IMR-90 (cell line): ENCODE measurements around the gene AKT3. TPM values are rescaled to one million over a fixed set of nuclear protein-coding genes. Genes with fewer than 3 reads are reported as not detected.

Source experiments
- ATAC-seq: fragments of 200-7000 bp; cut with Tn5 transposase; 2 replicates; pipeline ENCODE4 v1.9.1; 2020; ENCODE audit warnings: low read depth, mild to moderate bottlenecking, moderate library complexity
- BruUV-seq: library from RNA; stranded (reverse); fragments of 400-500 nt; replicated peaks from 2 replicates; lab custom pipeline; 2021; lab: Mats Ljungman, UMichigan
- CTCF ChIA-PET: fragments of 300-600 bp; formaldehyde crosslinking; extraction: SDS; loops from one replicate; lab custom pipeline; 2021; ENCODE audit warnings: antibody characterized with exemption; lab: Yijun Ruan, JAX
- POLR2A ChIA-PET: fragments of 300-600 bp; sonication (Branson Sonifier 250); formaldehyde crosslinking; loops from one replicate; lab custom pipeline; 2022; ENCODE audit warnings: antibody characterized with exemption; ENCODE audit not compliant: unreplicated experiment; lab: Charles Lee
- DNase-seq: peaks from one replicate; pipeline ENCODE4 v3.0.0; 2013
- H2AFZ ChIP-seq: replicated peaks from 2 replicates; pipeline ENCODE3; 2013; ENCODE audit warnings: low read length, mild to moderate bottlenecking; ENCODE audit not compliant: poor library complexity
- H2AK5ac ChIP-seq: 2 replicates; pipeline ENCODE4 v1.6.1; 2013; ENCODE audit warnings: low read depth, low read length, inconsistent platforms
- H2AK9ac ChIP-seq: replicated peaks from 2 replicates; pipeline ENCODE3; 2013; ENCODE audit warnings: mild to moderate bottlenecking, low read depth, low read length, moderate library complexity; ENCODE audit not compliant: poor library complexity
- H2BK120ac ChIP-seq: 2 replicates; pipeline ENCODE4 v1.6.1; 2013; ENCODE audit warnings: low read depth, low read length, inconsistent platforms
- H2BK15ac ChIP-seq: 3 replicates; pipeline ENCODE4 v1.6.1; 2013; ENCODE audit warnings: low read depth, low read length, inconsistent platforms
- H2BK20ac ChIP-seq: 2 replicates; pipeline ENCODE4 v1.6.1; 2013; ENCODE audit warnings: low read depth, mild to moderate bottlenecking, inconsistent platforms, low read length, moderate library complexity
- H2BK5ac ChIP-seq: 2 replicates; pipeline ENCODE4 v1.6.1; 2013; ENCODE audit warnings: mild to moderate bottlenecking, low read depth, low read length, inconsistent platforms; ENCODE audit not compliant: poor library complexity, severe bottlenecking
- H3K14ac ChIP-seq: replicated peaks from 2 replicates; pipeline ENCODE4 v1.6.1; 2013; ENCODE audit warnings: low read depth, low read length, inconsistent platforms
- H3K18ac ChIP-seq: 2 replicates; pipeline ENCODE4 v1.6.1; 2013; ENCODE audit warnings: low read depth, low read length, control low read depth
- H3K23ac ChIP-seq: 2 replicates; pipeline ENCODE4 v1.6.1; 2013; ENCODE audit warnings: low read depth, low read length, inconsistent platforms
- H3K27ac ChIP-seq: 2 replicates; pipeline ENCODE4 v1.5.1; 2013; ENCODE audit warnings: mild to moderate bottlenecking, control low read depth, low read length; ENCODE audit not compliant: insufficient read depth
- H3K27me3 ChIP-seq: 2 replicates; pipeline ENCODE4 v1.6.1; 2013; ENCODE audit warnings: low read length; ENCODE audit not compliant: control insufficient read depth, insufficient read depth
- H3K36me3 ChIP-seq: 2 replicates; pipeline ENCODE4 v1.6.1; 2013; ENCODE audit warnings: low read length, mixed read lengths; ENCODE audit not compliant: control insufficient read depth, insufficient read depth
- H3K4ac ChIP-seq: 2 replicates; pipeline ENCODE4 v1.6.1; 2013; ENCODE audit warnings: low read depth, low read length, inconsistent platforms
- H3K4me1 ChIP-seq: 2 replicates; pipeline ENCODE4 v1.6.1; 2013; ENCODE audit warnings: low read length, mixed read lengths; ENCODE audit not compliant: control insufficient read depth, insufficient read depth
- H3K4me2 ChIP-seq: 2 replicates; pipeline ENCODE4 v1.6.1; 2013; ENCODE audit warnings: low read depth, mild to moderate bottlenecking, control low read depth, low read length, moderate library complexity
- H3K4me3 ChIP-seq: 2 replicates; pipeline ENCODE4 v1.5.1; 2013; ENCODE audit warnings: low read depth, mild to moderate bottlenecking, control low read depth, low read length, moderate library complexity; ENCODE audit not compliant: insufficient read depth
- H3K56ac ChIP-seq: 2 replicates; pipeline ENCODE4 v1.6.1; 2013; ENCODE audit warnings: low read length, inconsistent platforms; ENCODE audit not compliant: insufficient read depth; ENCODE audit errors: extremely low read depth
- H3K79me1 ChIP-seq, 2 experiments: 2 replicates each; pipeline ENCODE4 v1.6.1; 2013; ENCODE audit warnings: low read length in 2 of 2, inconsistent platforms in 1 of 2, low read depth in 1 of 2
- H3K9ac ChIP-seq: 2 replicates; pipeline ENCODE4 v1.6.1; 2013; ENCODE audit warnings: low read depth, low read length, control low read depth
- H3K9me1 ChIP-seq: 2 replicates; pipeline ENCODE4 v1.6.1; 2013; ENCODE audit warnings: low read length, inconsistent platforms; ENCODE audit not compliant: insufficient read depth
- H3K9me3 ChIP-seq: 2 replicates; pipeline ENCODE4 v1.6.1; 2013; ENCODE audit warnings: low read length; ENCODE audit not compliant: control insufficient read depth, insufficient read depth
- H4K20me1 ChIP-seq: 2 replicates; pipeline ENCODE4 v1.6.1; 2013; ENCODE audit warnings: low read length, inconsistent platforms; ENCODE audit not compliant: insufficient read depth
- H4K5ac ChIP-seq: 2 replicates; pipeline ENCODE4 v1.6.1; 2013; ENCODE audit warnings: mild to moderate bottlenecking, low read depth, low read length, control low read depth
- H4K8ac ChIP-seq, 2 experiments: 2 replicates each; pipeline ENCODE4 v1.6.1; 2013; ENCODE audit warnings: low read depth in 2 of 2, low read length in 2 of 2, control low read depth in 1 of 2, inconsistent platforms in 1 of 2
- H4K91ac ChIP-seq: 2 replicates; pipeline ENCODE4 v1.6.1; 2013; ENCODE audit warnings: low read depth, low read length, inconsistent platforms; ENCODE audit not compliant: insufficient read depth
- BHLHE40 ChIP-seq: fragments of 150-350 bp; IDR thresholded peaks from 2 replicates; pipeline ENCODE4 v1.6.1; 2016; ENCODE audit warnings: mild to moderate bottlenecking, low read depth, low read length
- CHD1 ChIP-seq: IDR thresholded peaks from 2 replicates; pipeline ENCODE4 v1.6.1; 2012; ENCODE audit warnings: low read depth, low read length, improper control_type of control experiment
- FOS ChIP-seq: fragments of 150-350 bp; IDR thresholded peaks from 2 replicates; pipeline ENCODE4 v1.6.1; 2016; ENCODE audit warnings: low read depth, low read length
- MAFK ChIP-seq: IDR thresholded peaks from 2 replicates; pipeline ENCODE4 v1.6.1; 2012; ENCODE audit warnings: low read depth, low read length, improper control_type of control experiment
- MAZ ChIP-seq: IDR thresholded peaks from 2 replicates; pipeline ENCODE4 v1.6.1; 2012; ENCODE audit warnings: low read depth, mild to moderate bottlenecking, low read length, improper control_type of control experiment, moderate library complexity, borderline replicate concordance
- MXI1 ChIP-seq: IDR thresholded peaks from 2 replicates; pipeline ENCODE4 v1.6.1; 2012; ENCODE audit warnings: low read depth, mild to moderate bottlenecking, low read length, moderate library complexity, borderline replicate concordance
- NFE2L2 ChIP-seq: fragments of 150-350 bp; IDR thresholded peaks from 2 replicates; pipeline ENCODE4 v1.6.1; 2016; ENCODE audit warnings: low read depth, mild to moderate bottlenecking, low read length
- POLR2A ChIP-seq: IDR thresholded peaks from 2 replicates; pipeline ENCODE4 v1.6.1; 2012; ENCODE audit warnings: mild to moderate bottlenecking, low read depth, low read length
- RAD21 ChIP-seq: IDR thresholded peaks from 2 replicates; pipeline ENCODE4 v1.6.1; 2012; ENCODE audit warnings: low read length, improper control_type of control experiment
- RCOR1 ChIP-seq: IDR thresholded peaks from 2 replicates; pipeline ENCODE4 v1.6.1; 2012; ENCODE audit warnings: mild to moderate bottlenecking, low read length, improper control_type of control experiment; ENCODE audit not compliant: insufficient replicate concordance
- SMC3 ChIP-seq: fragments of 150-350 bp; IDR thresholded peaks from 2 replicates; pipeline ENCODE4 v1.6.1; 2016; ENCODE audit warnings: low read depth, mild to moderate bottlenecking, antibody characterized with exemption, low read length, moderate library complexity
- WGBS, 2 experiments: methylation state at CpG; one replicate each; pipeline versions ENCODE4 v1.1.5 to v1.1.7; 2013; ENCODE audit warnings: missing lambda C conversion rate in 2 of 2; ENCODE audit not compliant: insufficient read length in 1 of 2; ENCODE audit errors: extremely low coverage in 2 of 2; 5-methylcytosine and 5-hydroxymethylcytosine counted together
- dilution Hi-C: fragments of 300-500 bp; cut with HindIII; formaldehyde crosslinking; loops from one replicate; pipeline ENCODE4 v1.14.3; 2018; ENCODE audit warnings: low sequenced_read_pairs; ENCODE audit not compliant: unreplicated experiment
- in situ Hi-C: fragments of 300-500 bp; cut with MboI; formaldehyde crosslinking; loops from 3 replicates; pipeline ENCODE4 v1.14.3; 2019; ENCODE audit warnings: low sequenced_read_pairs, inconsistent platforms, mixed read lengths
- intact Hi-C: fragments of 100-400 bp; cut with micrococcal nuclease; formaldehyde crosslinking; loops from 2 replicates; pipeline ENCODE4 v1.10.0; 2022
- polyA plus RNA-seq, 3 experiments: library from polyadenylated mRNA; depleted of rRNA; stranded (reverse); fragments of >200 nt; gene quantifications; 2 replicates each; pipeline ENCODE4 v1.2.3, GENCODE V29; 2012; ENCODE audit warnings: low replicate concordance in 1 of 3
- total RNA-seq: library from RNA; depleted of rRNA; stranded (reverse); fragments of >200 nt; gene quantifications from 2 replicates; pipeline ENCODE4 v1.2.3, GENCODE V29; 2012
- TF ChIP-seq, protein P1 (sequence below): conservative IDR thresholded peaks from 2 replicates; pipeline ENCODE4 v1.5.1; 2012; ENCODE audit warnings: mild to moderate bottlenecking, low read depth, low read length, improper control_type of control experiment

The AKT3 gene
- total and polyA plus RNA-seq, 2 of the 4 experiments (the other 2 are of a cell fraction), result 15.2 to 19.4 TPM

DNA sequence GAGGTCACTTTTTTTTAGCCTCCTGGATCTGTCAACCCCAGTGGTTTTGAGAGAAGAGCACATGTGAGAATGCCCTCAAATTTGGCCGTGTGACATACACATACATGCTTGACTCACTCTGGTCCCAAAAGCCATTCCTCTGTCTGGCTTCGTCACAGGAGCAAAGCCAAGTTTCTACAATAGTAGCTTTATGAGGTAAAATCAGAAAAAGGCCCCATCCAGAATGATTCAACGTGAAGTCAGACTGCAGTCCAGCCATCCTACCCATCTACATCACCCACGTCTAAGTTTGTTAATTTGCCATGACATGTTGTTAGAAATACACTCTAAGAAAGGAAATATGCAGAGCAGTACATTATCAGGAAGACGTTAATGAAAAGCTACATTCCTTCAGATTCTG is 349.0 kb downstream of the AKT3 start:
- peak overlapping the region; percentile 65; the same call in 1 of the 2 replicates for H3K18ac ChIP-seq
- H3K23ac ChIP-seq, result peak overlapping the region; percentile 51; the same call in 1 of the 2 replicates
- H3K14ac ChIP-seq, result 0 out of 2 replicates have a peak overlapping the region, but pooled peaks have one; percentile 6
- TF ChIP-seq MAZ, result no peak
- no peak for TF ChIP-seq RCOR1
- no peak for TF ChIP-seq POLR2A
- TF ChIP-seq CHD1, result no peak
- TF ChIP-seq FOS, result 0 out of 2 replicates have a peak, but pooled peaks have one; percentile 17
- TF ChIP-seq MAFK, result no peak
- TF ChIP-seq MXI1, result 0 out of 2 replicates have a peak, but pooled peaks have one; percentile 28
- peak; percentile 3; the same call in 1 of the 2 replicates for TF ChIP-seq BHLHE40
- no peak for TF ChIP-seq SMC3
- peak; percentile 7; the same call in 1 of the 2 replicates for TF ChIP-seq RAD21
- TF ChIP-seq, protein P1, sequence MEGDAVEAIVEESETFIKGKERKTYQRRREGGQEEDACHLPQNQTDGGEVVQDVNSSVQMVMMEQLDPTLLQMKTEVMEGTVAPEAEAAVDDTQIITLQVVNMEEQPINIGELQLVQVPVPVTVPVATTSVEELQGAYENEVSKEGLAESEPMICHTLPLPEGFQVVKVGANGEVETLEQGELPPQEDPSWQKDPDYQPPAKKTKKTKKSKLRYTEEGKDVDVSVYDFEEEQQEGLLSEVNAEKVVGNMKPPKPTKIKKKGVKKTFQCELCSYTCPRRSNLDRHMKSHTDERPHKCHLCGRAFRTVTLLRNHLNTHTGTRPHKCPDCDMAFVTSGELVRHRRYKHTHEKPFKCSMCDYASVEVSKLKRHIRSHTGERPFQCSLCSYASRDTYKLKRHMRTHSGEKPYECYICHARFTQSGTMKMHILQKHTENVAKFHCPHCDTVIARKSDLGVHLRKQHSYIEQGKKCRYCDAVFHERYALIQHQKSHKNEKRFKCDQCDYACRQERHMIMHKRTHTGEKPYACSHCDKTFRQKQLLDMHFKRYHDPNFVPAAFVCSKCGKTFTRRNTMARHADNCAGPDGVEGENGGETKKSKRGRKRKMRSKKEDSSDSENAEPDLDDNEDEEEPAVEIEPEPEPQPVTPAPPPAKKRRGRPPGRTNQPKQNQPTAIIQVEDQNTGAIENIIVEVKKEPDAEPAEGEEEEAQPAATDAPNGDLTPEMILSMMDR, result no peak
- TF ChIP-seq NFE2L2, result no peak
- peak overlapping the region; percentile 8; the same call in 1 of the 2 replicates for H3K27ac ChIP-seq
- H3K4me1 ChIP-seq, result peaks cover 12% of the 10 kb centered on the region
- peaks cover 3% of the 10 kb centered on the region for H3K9me1 ChIP-seq
- DNase-seq, result peak; percentile 93
- peak overlapping the region; percentile 69 for H2BK5ac ChIP-seq
- H3K56ac ChIP-seq, result no peak overlapping the region
- no peak overlapping the region for H3K4me3 ChIP-seq
- ChIA-PET POLR2A (no interaction called here), CTCF (no interaction called here)
- H4K91ac ChIP-seq, result no peak overlapping the region
- H2AK9ac ChIP-seq, result no peak overlapping the region
- H3K9ac ChIP-seq, result no peak overlapping the region
- in situ Hi-C loops (no loop called here), intact Hi-C loops (no loop called here), dilution Hi-C loops (no loop called here)
- peak overlapping the region; percentile 22 for H3K4ac ChIP-seq
- H4K8ac ChIP-seq, result peak overlapping the region in 1 of 2 experiments; percentile 59; a peak in 2 of 4 replicates
- H4K5ac ChIP-seq, result no peak overlapping the region
- no TSS peak for BruUV-seq
- peaks cover 6% of the 10 kb centered on the region for H3K36me3 ChIP-seq
- H2AFZ ChIP-seq, result peak overlapping the region; percentile 54
- no peaks in the 10 kb centered on the region for H4K20me1 ChIP-seq
- H3K27me3 ChIP-seq, result no peaks in the 10 kb centered on the region
- ATAC-seq, result peak; percentile 74
- peak overlapping the region; percentile 47; the same call in 1 of the 2 replicates for H2AK5ac ChIP-seq
- H3K79me1 ChIP-seq, result peaks cover 3 to 9% of the 10 kb centered on the region in 2 experiments; a peak in 2 of 4 replicates
- peak overlapping the region; percentile 46; the same call in 1 of the 2 replicates for H2BK120ac ChIP-seq
- no CpG with 5 or more reads among the region's 5 CpGs for WGBS, 2 experiments
- peak overlapping the region; percentile 42; the same call in 1 of the 3 replicates for H2BK15ac ChIP-seq
- H3K9me3 ChIP-seq, result no peaks in the 10 kb centered on the region
- peak overlapping the region; percentile 44; the same call in 1 of the 2 replicates for H2BK20ac ChIP-seq
- peak overlapping the region; percentile 64; the same call in 1 of the 2 replicates for H3K4me2 ChIP-seq
